ENCODE results near the gene UNC119. TPM values are rescaled to one million over a fixed set of nuclear protein-coding genes. Genes with fewer than 3 reads are reported as not detected.

The UNC119 gene
- total RNA-seq, 2 experiments from 2014 or later: 54.9 to 57.8 TPM

DNA sequence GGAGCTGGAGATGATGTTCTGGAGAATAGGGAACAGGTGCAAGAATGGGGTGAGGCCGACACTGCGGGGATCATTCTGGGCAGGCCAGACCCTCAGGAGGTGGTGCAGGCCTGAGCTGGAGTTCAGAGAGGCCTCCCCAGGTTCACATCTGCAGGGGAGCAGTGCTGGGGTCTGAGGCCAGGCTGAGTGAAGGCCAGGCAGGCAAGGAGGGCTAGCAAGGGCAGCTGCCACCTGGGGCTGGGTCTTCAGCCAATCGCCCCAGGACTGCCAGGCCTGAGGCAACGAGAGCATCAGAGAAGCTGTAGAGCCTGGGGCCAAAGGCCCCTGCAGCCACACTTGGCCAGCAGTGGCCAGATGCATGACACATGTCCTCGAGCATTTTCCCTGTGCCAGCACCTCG is 31.7 kb downstream of the UNC119 start:
- H3K4me3 Mint-ChIP-seq: no peak overlapping the region
- POLR2A ChIA-PET: no interaction called here
- H3K27ac Mint-ChIP-seq: no peak overlapping the region
- H3K4me1 Mint-ChIP-seq: peaks cover 7% of the 10 kb centered on the region
- H3K36me3 Mint-ChIP-seq: no peaks in the 10 kb centered on the region
- DNase-seq (no peak), ATAC-seq (ENCODE audit: low read depth) (no peak)
- H3K9me3 Mint-ChIP-seq: peaks cover 5% of the 10 kb centered on the region
- peaks cover 13% of the 10 kb centered on the region for H3K27me3 Mint-ChIP-seq

DNA sequence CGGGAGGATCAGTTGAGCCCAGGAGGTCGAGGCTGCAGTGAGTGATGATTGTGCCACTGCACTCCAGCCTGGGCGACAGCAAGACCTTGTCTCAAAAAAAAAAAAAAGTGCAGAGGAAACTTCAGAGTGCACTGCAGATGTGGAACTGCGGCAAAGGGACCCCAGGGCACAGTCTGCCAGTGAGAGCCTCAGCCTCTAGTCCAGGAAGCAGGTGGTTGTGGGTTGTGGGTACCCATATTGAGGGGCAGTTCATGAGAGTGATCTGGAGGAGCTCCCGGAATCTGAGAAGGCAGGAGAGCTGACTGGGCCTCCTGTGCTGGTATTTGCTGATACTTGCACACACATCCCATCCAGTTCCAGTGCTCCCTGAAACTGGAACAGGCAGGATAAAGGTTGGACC is 33.2 kb downstream of the UNC119 start:
- H3K27me3 Mint-ChIP-seq: peaks cover 13% of the 10 kb centered on the region
- no peaks in the 10 kb centered on the region for H3K36me3 Mint-ChIP-seq
- ATAC-seq (ENCODE audit: low read depth) (peak; percentile 45), DNase-seq (no peak)
- peaks cover 7% of the 10 kb centered on the region for H3K4me1 Mint-ChIP-seq
- no peak overlapping the region for H3K4me3 Mint-ChIP-seq
- peaks cover 5% of the 10 kb centered on the region for H3K9me3 Mint-ChIP-seq
- no peak overlapping the region for H3K27ac Mint-ChIP-seq
- POLR2A ChIA-PET: no interaction called here

DNA sequence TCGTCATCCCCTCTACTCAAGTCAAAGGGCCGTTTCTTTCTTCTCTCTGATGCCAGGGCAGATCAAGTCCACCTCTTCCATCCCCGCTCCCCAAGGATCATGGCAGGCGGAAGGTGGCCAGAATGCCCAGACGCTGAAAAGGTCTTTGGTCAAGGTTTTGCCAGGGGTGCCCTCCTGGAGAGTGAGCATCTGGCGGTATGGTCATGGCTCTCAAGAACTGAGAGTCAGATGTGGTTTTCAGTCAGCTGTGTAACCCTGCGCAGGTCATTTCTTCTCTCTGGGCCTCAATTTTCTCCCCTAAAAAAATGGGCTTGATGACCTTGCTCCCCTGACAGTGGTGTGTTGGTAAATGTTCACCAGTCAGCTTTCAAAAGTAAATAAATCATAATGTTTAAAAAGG is 33.8 kb downstream of the UNC119 start:
- Mint-ChIP-seq H3K9me3 (peaks cover 5% of the 10 kb centered on the region), H3K27ac (no peak overlapping the region), H3K36me3 (no peaks in the 10 kb centered on the region), H3K4me1 (peaks cover 7% of the 10 kb centered on the region), H3K4me3 (no peak overlapping the region), H3K27me3 (peaks cover 16% of the 10 kb centered on the region)
- POLR2A ChIA-PET: no interaction called here
- no peak for DNase-seq
- no peak for ATAC-seq (ENCODE audit: low read depth)

- Mint-ChIP-seq H3K9me3 (peaks cover 5% of the 10 kb centered on the region), H3K4me1 (peaks cover 7% of the 10 kb centered on the region), H3K27me3 (peaks cover 17% of the 10 kb centered on the region), H3K27ac (no peak overlapping the region), H3K36me3 (no peaks in the 10 kb centered on the region), H3K4me3 (no peak overlapping the region)
- no peak for DNase-seq
- ATAC-seq (ENCODE audit: low read depth): no peak
- POLR2A ChIA-PET: no interaction called here
Observed at GRCh38 chr17:28518132-28518531, 34.3 kb downstream of the UNC119 start.

- peaks cover 5% of the 10 kb centered on the region for H3K9me3 Mint-ChIP-seq
- ATAC-seq (ENCODE audit: low read depth) (no peak), DNase-seq (no peak)
- H3K27me3 Mint-ChIP-seq: peaks cover 19% of the 10 kb centered on the region
- POLR2A ChIA-PET: no interaction called here
- no peak overlapping the region for H3K4me3 Mint-ChIP-seq
- no peaks in the 10 kb centered on the region for H3K36me3 Mint-ChIP-seq
- no peak overlapping the region for H3K27ac Mint-ChIP-seq
- peaks cover 7% of the 10 kb centered on the region for H3K4me1 Mint-ChIP-seq
Observed at GRCh38 chr17:28515518-28515917, 36.9 kb downstream of the UNC119 start.

DNA sequence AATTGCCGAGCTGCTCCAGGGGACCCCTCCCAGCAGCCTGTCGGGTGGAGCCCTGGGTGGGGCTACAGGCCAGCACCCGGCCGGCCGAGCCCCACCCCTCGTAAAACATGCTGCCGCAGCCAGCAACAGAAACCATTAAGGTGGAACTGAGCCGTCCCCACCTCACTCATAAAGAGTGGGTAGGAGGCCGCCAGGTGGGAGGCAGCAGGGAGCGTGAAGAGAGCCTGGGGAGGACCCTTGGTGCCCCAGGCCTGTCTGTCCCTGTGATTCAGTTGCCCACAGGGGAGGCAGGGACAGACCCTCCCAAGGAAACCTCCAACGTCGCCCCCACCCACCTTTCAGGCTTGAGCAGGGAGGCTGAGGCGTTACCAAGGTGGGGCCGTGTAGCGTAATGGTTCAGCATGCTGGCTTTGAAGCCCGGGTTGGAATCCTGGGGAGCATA is 37.8 kb downstream of the UNC119 start:
- POLR2A ChIA-PET: no interaction called here
- no peak for ATAC-seq (ENCODE audit: low read depth)

GRCh38 chr17:28513476-28513875 is 38.9 kb downstream of the UNC119 start:
- Mint-ChIP-seq H3K9me3 (peaks cover 5% of the 10 kb centered on the region), H3K4me3 (no peak overlapping the region), H3K36me3 (no peaks in the 10 kb centered on the region), H3K27ac (no peak overlapping the region), H3K4me1 (no peaks in the 10 kb centered on the region), H3K27me3 (peaks cover 12% of the 10 kb centered on the region)
- no peak for ATAC-seq (ENCODE audit: low read depth)
- no peak for DNase-seq
- POLR2A ChIA-PET: no interaction called here

More for the DNA sequence above, 37.8 kb downstream of the UNC119 start:
- DNase-seq: no peak
- H3K9me3 Mint-ChIP-seq: peaks cover 5% of the 10 kb centered on the region
- no peak overlapping the region for H3K4me3 Mint-ChIP-seq
- peaks cover 7% of the 10 kb centered on the region for H3K4me1 Mint-ChIP-seq
- H3K27me3 Mint-ChIP-seq: peaks cover 19% of the 10 kb centered on the region
- H3K27ac Mint-ChIP-seq: no peak overlapping the region
- H3K36me3 Mint-ChIP-seq: no peaks in the 10 kb centered on the region

- POLR2A ChIA-PET: no interaction called here
Observed at GRCh38 chr17:28511858-28512461, 40.5 kb downstream of the UNC119 start.

GRCh38 chr17:28509789-28510188 is 42.6 kb downstream of the UNC119 start:
- ATAC-seq (ENCODE audit: low read depth): no peak
- H3K9me3 Mint-ChIP-seq: no peaks in the 10 kb centered on the region
- DNase-seq: no peak
- POLR2A ChIA-PET: no interaction called here
- no peaks in the 10 kb centered on the region for H3K36me3 Mint-ChIP-seq
- no peak overlapping the region for H3K4me3 Mint-ChIP-seq
- no peak overlapping the region for H3K27ac Mint-ChIP-seq
- no peaks in the 10 kb centered on the region for H3K4me1 Mint-ChIP-seq
- H3K27me3 Mint-ChIP-seq: peaks cover 6% of the 10 kb centered on the region

More at GRCh38 chr17:28511858-28512461, 40.5 kb downstream of the UNC119 start:
- H3K27me3 Mint-ChIP-seq: peaks cover 9% of the 10 kb centered on the region
- H3K4me1 Mint-ChIP-seq: no peaks in the 10 kb centered on the region
- ATAC-seq (ENCODE audit: low read depth) (no peak), DNase-seq (no peak)
- no peak overlapping the region for H3K4me3 Mint-ChIP-seq
- H3K27ac Mint-ChIP-seq: no peak overlapping the region
- H3K9me3 Mint-ChIP-seq: peaks cover 5% of the 10 kb centered on the region
- no peaks in the 10 kb centered on the region for H3K36me3 Mint-ChIP-seq

- DNase-seq: no peak
- no peaks in the 10 kb centered on the region for H3K4me1 Mint-ChIP-seq
- no peaks in the 10 kb centered on the region for H3K9me3 Mint-ChIP-seq
- no peak overlapping the region for H3K4me3 Mint-ChIP-seq
- POLR2A ChIA-PET: no interaction called here
- peaks cover 9% of the 10 kb centered on the region for H3K27me3 Mint-ChIP-seq
- ATAC-seq (ENCODE audit: low read depth): no peak
- no peak overlapping the region for H3K27ac Mint-ChIP-seq
- no peaks in the 10 kb centered on the region for H3K36me3 Mint-ChIP-seq
Observed at GRCh38 chr17:28508211-28508724, 44.2 kb downstream of the UNC119 start.

GRCh38 chr17:28507567-28508203 is 44.7 kb downstream of the UNC119 start:
- DNase-seq: no peak
- no peaks in the 10 kb centered on the region for H3K9me3 Mint-ChIP-seq
- no peak for ATAC-seq (ENCODE audit: low read depth)
- POLR2A ChIA-PET: no interaction called here
- H3K36me3 Mint-ChIP-seq: no peaks in the 10 kb centered on the region
- H3K4me3 Mint-ChIP-seq: no peak overlapping the region
- no peaks in the 10 kb centered on the region for H3K4me1 Mint-ChIP-seq
- no peak overlapping the region for H3K27ac Mint-ChIP-seq
- H3K27me3 Mint-ChIP-seq: peaks cover 9% of the 10 kb centered on the region

GRCh38 chr17:28506763-28507487 is 45.5 kb downstream of the UNC119 start:
- H3K9me3 Mint-ChIP-seq: no peaks in the 10 kb centered on the region
- DNase-seq (no peak), ATAC-seq (ENCODE audit: low read depth) (no peak)
- no peaks in the 10 kb centered on the region for H3K36me3 Mint-ChIP-seq
- peaks cover 9% of the 10 kb centered on the region for H3K27me3 Mint-ChIP-seq
- H3K4me3 Mint-ChIP-seq: no peak overlapping the region
- H3K27ac Mint-ChIP-seq: no peak overlapping the region
- no peaks in the 10 kb centered on the region for H3K4me1 Mint-ChIP-seq
- POLR2A ChIA-PET: no interaction called here

DNA sequence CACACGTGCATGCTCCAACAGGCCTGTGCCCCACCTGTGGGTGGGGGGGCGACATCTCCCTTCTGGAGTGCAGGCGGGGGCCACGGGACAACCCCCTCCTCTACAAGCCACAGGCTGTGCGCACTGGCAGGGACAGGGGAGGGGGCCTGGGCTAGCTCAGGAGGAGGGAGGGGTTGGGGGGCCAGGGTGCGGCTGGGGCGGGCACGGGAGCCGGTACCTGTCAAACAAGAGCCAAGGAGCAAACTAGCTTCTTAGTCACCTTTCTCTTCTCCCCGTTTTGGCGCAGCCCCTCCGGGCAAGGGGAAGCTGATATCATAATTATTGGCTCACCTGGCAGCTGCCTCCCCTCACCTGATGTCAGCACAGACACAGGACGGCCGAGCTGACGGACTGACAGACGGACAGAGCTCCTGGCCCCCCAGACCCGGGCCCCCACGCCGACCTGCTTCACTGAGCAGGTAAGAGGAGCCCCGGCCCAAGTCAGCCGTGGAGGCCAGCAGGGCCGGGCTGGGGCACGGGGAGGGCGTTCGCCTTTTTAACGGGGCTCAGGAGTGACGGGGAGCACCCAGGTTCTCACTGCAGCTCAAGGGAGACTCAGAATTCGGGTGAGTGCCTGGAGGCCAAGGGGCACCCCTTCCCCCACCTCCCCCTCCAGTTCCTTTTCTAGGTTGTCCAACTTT is 46.3 kb downstream of the UNC119 start, which contains the start of gene FOXN1:
FOXN1 (plus strand) TSS at position 363 of the 680 bp plus-strand sequence. CDS start 17,622 bp downstream, outside the sequence.
- H3K27ac Mint-ChIP-seq: no peak within 1 kb of the TSS
- ATAC-seq (ENCODE audit: low read depth) (no peak), DNase-seq (no peak)
- POLR2A ChIA-PET: no interaction called here
- H3K4me3 Mint-ChIP-seq: no peak within 1 kb of the TSS
- no peaks in the 10 kb centered on the region for H3K9me3 Mint-ChIP-seq
- H3K4me1 Mint-ChIP-seq: no peaks in the 10 kb centered on the region
- peaks cover 8% of the 10 kb centered on the region for H3K27me3 Mint-ChIP-seq
- no peaks in the 10 kb centered on the region for H3K36me3 Mint-ChIP-seq

Measured in activated naive CD8-positive, alpha-beta T cell treated with anti-CD3 and anti-CD28 coated beads, Interleukin-2, amount 10 ng/mL, durations not matched to agents 7 days and 5 days (primary cell).